CD4-positive, CD25-positive, alpha-beta regulatory T cell (primary cell): Measurements from ENCODE around the gene ZFR2. TPM values are rescaled to one million over a fixed set of nuclear protein-coding genes. Genes with fewer than 3 reads are reported as not detected.

ENCODE experiments used
- ATAC-seq, 2 donors: fragments of 150-1000 bp; cut with Tn5 transposase; one replicate each; pipeline ENCODE4 v1.10.0; 2021; ENCODE audit warnings: low read depth in 2 of 2, moderate number of reproducible peaks in 2 of 2, moderate library complexity in 1 of 2
- DNase-seq, 3 donors: peaks; one replicate each; pipeline versions ENCODE4 v3.0.0 to v3.0.0-alpha.2; 2012 to 2022; ENCODE audit warnings: mixed read lengths in 1 of 3
- H3K27ac ChIP-seq: one replicate; pipeline ENCODE4 v1.7.0; 2013; ENCODE audit warnings: mild to moderate bottlenecking, low read length; ENCODE audit not compliant: insufficient read depth, poor library complexity, severe bottlenecking
- H3K27me3 ChIP-seq: one replicate; pipeline ENCODE4 v1.7.0; 2013; ENCODE audit warnings: low read length; ENCODE audit not compliant: control insufficient read depth, insufficient read depth
- H3K36me3 ChIP-seq: one replicate; pipeline ENCODE4 v1.7.0; 2013; ENCODE audit warnings: mild to moderate bottlenecking, low read length, moderate library complexity; ENCODE audit not compliant: control insufficient read depth, insufficient read depth
- H3K4me1 ChIP-seq: 2 replicates; pipeline ENCODE4 v1.7.0; 2013; ENCODE audit warnings: mild to moderate bottlenecking, low read length; ENCODE audit not compliant: insufficient read depth, control insufficient read depth, poor library complexity, severe bottlenecking
- H3K4me3 ChIP-seq: one replicate; pipeline ENCODE4 v1.7.0; 2013; ENCODE audit warnings: low read depth, mild to moderate bottlenecking, low read length, moderate library complexity
- H3K9me3 ChIP-seq, 2 experiments: 1 replicate in 1 of 2; 2 replicates in 1 of 2; pipeline ENCODE4 v1.7.0; 2013; ENCODE audit warnings: low read length in 2 of 2, mild to moderate bottlenecking in 1 of 2, moderate library complexity in 1 of 2; ENCODE audit not compliant: control insufficient read depth in 2 of 2
- H3K27ac Mint-ChIP-seq, 3 donors: one replicate each; pipeline ENCODE4 v1.8.0; 2020 to 2022; ENCODE audit warnings: mild to moderate bottlenecking in 3 of 3, mixed read lengths in 3 of 3, moderate library complexity in 2 of 3
- H3K27me3 Mint-ChIP-seq: one replicate; pipeline ENCODE4 v1.8.0; 2022; ENCODE audit warnings: mild to moderate bottlenecking, mixed read lengths
- H3K36me3 Mint-ChIP-seq: one replicate; pipeline ENCODE4 v1.8.0; 2020; ENCODE audit warnings: mixed read lengths
- H3K4me1 Mint-ChIP-seq, 4 donors: one replicate each; pipeline ENCODE4 v1.8.0; 2020 to 2022; ENCODE audit warnings: mixed read lengths in 4 of 4, mild to moderate bottlenecking in 1 of 4
- H3K4me3 Mint-ChIP-seq, 4 donors: one replicate each; pipeline ENCODE4 v1.8.0; 2020 to 2022; ENCODE audit warnings: mild to moderate bottlenecking in 4 of 4, mixed read lengths in 4 of 4, moderate library complexity in 3 of 4
- H3K9me3 Mint-ChIP-seq, 7 donors: one replicate each; pipeline ENCODE4 v1.8.0; 2020 to 2022; ENCODE audit warnings: mixed read lengths in 7 of 7, mild to moderate bottlenecking in 3 of 7, moderate library complexity in 2 of 7
- polyA plus RNA-seq, 4 donors: library from polyadenylated mRNA; unstranded; fragments of 300-500 nt; fragmentation: Illumina TruSeq; gene quantifications; one replicate each; pipeline ENCODE4 v1.2.3, GENCODE V29; 2021
- total RNA-seq: library from RNA; stranded (reverse); gene quantifications from one replicate; pipeline ENCODE4 v1.2.3, GENCODE V29; 2022

Gene ZFR2
- total and polyA plus RNA-seq, 5 donors from 2014 or later, result 0.06 to 1.3 (median 0.57) TPM; not detected in 1

DNA sequence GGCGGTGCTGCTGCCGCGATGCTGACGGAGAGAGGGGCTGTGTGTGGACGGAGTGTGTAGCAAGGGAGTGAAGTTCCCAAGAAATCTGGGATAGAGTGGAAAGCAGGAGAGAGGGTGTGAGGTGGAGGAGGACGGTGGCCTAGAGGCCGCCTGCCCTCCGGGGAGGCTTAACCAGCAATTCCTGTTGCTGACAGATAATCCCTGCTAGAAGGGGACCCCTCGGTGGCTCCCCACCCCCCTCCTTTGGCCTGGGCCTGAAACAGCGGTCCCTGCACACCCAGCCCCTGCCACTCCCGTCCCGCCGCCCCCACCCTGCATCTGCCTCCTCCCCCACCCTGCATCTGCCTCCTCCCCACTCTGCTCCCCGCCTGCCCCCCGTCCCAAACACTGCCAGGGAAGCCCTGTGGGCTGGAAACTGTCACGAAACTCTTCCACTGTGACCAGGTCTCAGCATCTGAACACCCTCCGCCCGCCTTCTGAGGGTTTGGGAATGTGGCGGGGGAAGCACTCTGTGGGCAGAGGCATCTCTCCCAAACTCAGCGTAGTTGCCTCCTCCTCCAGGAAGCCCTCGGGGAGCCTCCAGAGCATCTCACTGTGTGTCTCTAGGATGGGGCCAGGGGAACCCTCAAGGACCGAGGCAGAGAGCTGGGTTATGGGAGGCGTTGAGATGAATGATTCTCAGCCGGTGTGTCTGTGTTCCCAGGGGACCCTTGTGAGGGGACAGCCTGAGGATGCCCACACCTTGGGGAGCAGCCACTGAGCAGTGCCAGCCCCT, 65.5 kb downstream of the ZFR2 start:
- H3K27ac ChIP-seq, result no peak overlapping the region
- no peaks in the 10 kb centered on the region for H3K27me3 Mint-ChIP-seq
- H3K36me3 Mint-ChIP-seq, result no peaks in the 10 kb centered on the region
- H3K4me1 ChIP-seq, result peaks cover 11% of the 10 kb centered on the region
- H3K9me3 Mint-ChIP-seq, result peaks cover 0 to 2% (median 0%) of the 10 kb centered on the region in 7 donors
- no peaks in the 10 kb centered on the region for H3K9me3 ChIP-seq
- no peaks in the 10 kb centered on the region for H3K27me3 ChIP-seq
- H3K4me3 ChIP-seq, result no peak overlapping the region
- peaks cover 0 to 25% (median 6%) of the 10 kb centered on the region in 4 donors for H3K4me1 Mint-ChIP-seq
- ATAC-seq, result no peak
- no peaks in the 10 kb centered on the region for H3K36me3 ChIP-seq
- no peak overlapping the region for H3K27ac Mint-ChIP-seq
- H3K4me3 Mint-ChIP-seq, result no peak overlapping the region
- no peak for DNase-seq

GRCh38 chr19:3801412-3802096, 67.3 kb downstream of the ZFR2 start:
- Histone ChIP-seq H3K4me3 (no peak overlapping the region), H3K9me3 (peaks cover 4% of the 10 kb centered on the region in 2 experiments), H3K27me3 (no peaks in the 10 kb centered on the region), H3K27ac (no peak overlapping the region), H3K36me3 (no peaks in the 10 kb centered on the region), H3K4me1 (peaks cover 11% of the 10 kb centered on the region)
- Mint-ChIP-seq H3K4me1 (peaks cover 0 to 21% (median 5%) of the 10 kb centered on the region in 4 donors), H3K9me3 (peaks cover 0 to 5% (median 2%) of the 10 kb centered on the region in 7 donors), H3K4me3 (peak overlapping the region in 3 of 4 donors; percentile 26 to 72 (median 43)), H3K36me3 (peaks cover 4% of the 10 kb centered on the region), H3K27ac (no peak overlapping the region), H3K27me3 (no peaks in the 10 kb centered on the region)
- ATAC-seq, result peak; percentile 37 to 64
- DNase-seq, result peak in 2 of 3 donors; percentile 44 to 66

DNA sequence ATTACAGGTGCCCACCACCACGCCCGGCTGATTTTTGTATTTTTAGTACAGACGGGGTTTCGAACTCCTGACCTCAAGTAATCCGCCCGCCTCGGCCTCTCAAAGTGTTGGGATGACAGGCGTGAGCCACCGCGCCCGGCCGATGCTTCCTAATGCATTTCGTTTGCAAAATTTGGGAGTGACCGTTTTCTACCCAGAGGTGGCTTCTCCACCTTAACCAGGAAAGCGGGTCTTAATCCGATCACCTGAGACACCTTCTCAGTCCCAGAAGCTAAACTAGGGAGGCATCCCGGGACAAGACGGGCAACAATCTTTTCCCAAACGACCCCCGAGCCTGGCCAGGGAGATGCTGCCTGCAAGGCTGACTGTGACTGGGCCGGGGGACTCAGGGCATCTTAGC, 67.8 kb downstream of the ZFR2 start:
- H3K27me3 Mint-ChIP-seq, result no peaks in the 10 kb centered on the region

DNA sequence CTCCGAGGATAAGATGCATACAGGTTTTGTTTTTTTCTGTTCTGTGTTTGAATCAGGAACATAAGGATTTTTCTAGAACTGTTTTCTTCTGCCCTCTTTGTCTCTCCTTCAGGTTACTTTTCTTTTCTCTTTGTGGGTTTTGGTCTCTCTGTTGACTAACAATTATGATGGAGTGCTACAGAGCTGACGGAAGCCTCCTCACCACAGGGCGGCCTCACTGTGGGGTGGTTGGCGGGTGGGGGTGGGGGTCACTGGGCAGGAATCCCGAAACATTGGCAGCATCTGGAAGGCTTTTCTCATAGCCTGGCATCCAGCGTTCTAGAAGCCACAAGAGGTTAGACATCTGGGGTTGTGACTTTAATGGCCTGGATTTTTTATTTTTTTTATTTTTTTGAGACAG, 70.7 kb downstream of the ZFR2 start:
- peak overlapping the region in 1 of 4 donors; percentile 11 for H3K4me3 Mint-ChIP-seq
- no peak overlapping the region for H3K27ac Mint-ChIP-seq
- no peak overlapping the region for H3K4me3 ChIP-seq
- no peak for ATAC-seq
- H3K9me3 ChIP-seq, result peaks cover 7 to 9% of the 10 kb centered on the region in 2 experiments
- peaks cover 0 to 18% (median 0%) of the 10 kb centered on the region in 4 donors for H3K4me1 Mint-ChIP-seq
- peaks cover 4% of the 10 kb centered on the region for H3K36me3 Mint-ChIP-seq
- H3K27me3 Mint-ChIP-seq, result no peaks in the 10 kb centered on the region
- H3K36me3 ChIP-seq, result no peaks in the 10 kb centered on the region
- H3K4me1 ChIP-seq, result peaks cover 11% of the 10 kb centered on the region
- no peak for DNase-seq
- peaks cover 0 to 7% (median 2%) of the 10 kb centered on the region in 7 donors for H3K9me3 Mint-ChIP-seq
- H3K27me3 ChIP-seq, result no peaks in the 10 kb centered on the region
- no peak overlapping the region for H3K27ac ChIP-seq

More for the DNA sequence above, 67.8 kb downstream of the ZFR2 start:
- DNase-seq (no peak), ATAC-seq (no peak)
- Histone ChIP-seq H3K4me3 (no peak overlapping the region), H3K9me3 (peaks cover 7 to 9% of the 10 kb centered on the region in 2 experiments), H3K36me3 (no peaks in the 10 kb centered on the region), H3K27ac (no peak overlapping the region), H3K4me1 (peaks cover 11% of the 10 kb centered on the region), H3K27me3 (no peaks in the 10 kb centered on the region)
- peak overlapping the region in 2 of 4 donors; percentile 43 to 72 for H3K4me3 Mint-ChIP-seq
- H3K36me3 Mint-ChIP-seq, result peaks cover 4% of the 10 kb centered on the region
- H3K4me1 Mint-ChIP-seq, result peaks cover 0 to 20% (median 3%) of the 10 kb centered on the region in 4 donors
- H3K27ac Mint-ChIP-seq, result no peak overlapping the region
- peaks cover 0 to 6% (median 2%) of the 10 kb centered on the region in 7 donors for H3K9me3 Mint-ChIP-seq

DNA sequence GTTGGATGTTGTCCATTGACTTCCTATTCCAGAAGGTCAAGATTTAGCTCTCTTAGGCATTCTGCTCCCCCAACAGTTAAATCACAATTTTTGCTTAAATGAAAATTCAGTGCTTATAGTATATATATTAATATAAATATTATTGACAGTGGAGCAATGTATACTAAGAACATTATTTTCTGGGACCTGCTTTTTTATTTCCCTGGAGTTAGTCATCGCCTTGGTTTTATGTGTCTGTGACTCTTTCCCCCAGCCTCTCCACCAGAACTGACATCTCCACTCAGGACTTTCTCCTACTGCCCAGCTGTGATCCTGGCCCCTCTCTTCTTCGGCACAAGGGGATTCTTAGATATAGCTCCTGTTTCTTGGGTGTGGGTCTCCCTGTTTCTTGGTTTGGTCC, 72.5 kb downstream of the ZFR2 start:
- H3K27ac Mint-ChIP-seq, result no peak overlapping the region
- peaks cover 0 to 7% (median 4%) of the 10 kb centered on the region in 7 donors for H3K9me3 Mint-ChIP-seq
- H3K27ac ChIP-seq, result no peak overlapping the region
- DNase-seq, result no peak
- H3K36me3 Mint-ChIP-seq, result peaks cover 4% of the 10 kb centered on the region
- H3K27me3 ChIP-seq, result no peaks in the 10 kb centered on the region
- ATAC-seq, result no peak
- H3K4me1 Mint-ChIP-seq, result peaks cover 0 to 12% (median 0%) of the 10 kb centered on the region in 4 donors
- no peaks in the 10 kb centered on the region for H3K36me3 ChIP-seq
- H3K4me3 ChIP-seq, result no peak overlapping the region
- no peaks in the 10 kb centered on the region for H3K27me3 Mint-ChIP-seq
- H3K4me3 Mint-ChIP-seq, result no peak overlapping the region
- H3K9me3 ChIP-seq, result peaks cover 7 to 9% of the 10 kb centered on the region in 2 experiments
- peaks cover 4% of the 10 kb centered on the region for H3K4me1 ChIP-seq

GRCh38 chr19:3793799-3794198, 75.0 kb downstream of the ZFR2 start:
- Histone ChIP-seq H3K27ac (no peak overlapping the region), H3K4me3 (no peak overlapping the region), H3K27me3 (no peaks in the 10 kb centered on the region), H3K36me3 (no peaks in the 10 kb centered on the region), H3K4me1 (no peaks in the 10 kb centered on the region), H3K9me3 (peaks cover 9 to 14% of the 10 kb centered on the region in 2 experiments)
- Mint-ChIP-seq H3K4me1 (peaks cover 0 to 7% (median 2%) of the 10 kb centered on the region in 4 donors), H3K36me3 (peaks cover 8% of the 10 kb centered on the region), H3K4me3 (no peak overlapping the region), H3K9me3 (peaks cover 0 to 9% (median 4%) of the 10 kb centered on the region in 7 donors), H3K27me3 (peaks cover 14% of the 10 kb centered on the region), H3K27ac (no peak overlapping the region)
- ATAC-seq, result no peak
- DNase-seq, result no peak

DNA sequence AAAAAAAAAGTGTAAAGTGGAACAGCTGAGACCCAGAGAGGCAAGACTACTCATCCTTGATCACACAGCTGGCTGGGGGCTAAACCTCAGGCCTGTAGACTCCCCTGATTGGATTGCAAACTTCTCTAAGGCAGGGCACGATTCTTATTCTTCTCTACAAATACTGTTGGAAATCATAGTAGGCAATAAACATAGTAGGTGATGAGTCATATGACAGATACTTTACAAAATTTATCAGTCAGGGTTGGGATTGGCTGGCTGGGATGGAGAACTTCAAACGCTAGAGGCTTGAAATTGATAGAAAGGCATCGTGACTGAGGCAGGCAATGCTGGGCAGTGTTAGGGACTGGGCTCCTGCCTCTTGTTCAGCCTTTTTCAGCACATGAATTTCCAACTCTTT, 76.7 kb downstream of the ZFR2 start:
- H3K27ac ChIP-seq, result no peak overlapping the region
- H3K4me3 ChIP-seq, result no peak overlapping the region
- H3K27me3 Mint-ChIP-seq, result peaks cover 16% of the 10 kb centered on the region
- H3K36me3 Mint-ChIP-seq, result peaks cover 8% of the 10 kb centered on the region
- H3K9me3 Mint-ChIP-seq, result peaks cover 0 to 6% (median 4%) of the 10 kb centered on the region in 7 donors
- H3K36me3 ChIP-seq, result no peaks in the 10 kb centered on the region
- H3K27me3 ChIP-seq, result no peaks in the 10 kb centered on the region
- peaks cover 0 to 7% (median 0%) of the 10 kb centered on the region in 4 donors for H3K4me1 Mint-ChIP-seq
- peaks cover 9 to 14% of the 10 kb centered on the region in 2 experiments for H3K9me3 ChIP-seq
- no peaks in the 10 kb centered on the region for H3K4me1 ChIP-seq
- no peak overlapping the region for H3K27ac Mint-ChIP-seq
- ATAC-seq (no peak), DNase-seq (no peak)
- no peak overlapping the region for H3K4me3 Mint-ChIP-seq
